ENCODE results near the gene SGCD. TPM values are rescaled to one million over a fixed set of nuclear protein-coding genes. Genes with fewer than 3 reads are reported as not detected.

The SGCD gene
- total and polyA plus RNA-seq, 2 of the 4 experiments (the other 2 are of a cell fraction) = 5.8 to 10.6 TPM

GRCh38 chr5:156340893-156341292, 13.9 kb downstream of the SGCD start:
- dilution Hi-C loops (cut with HindIII; ENCODE audit: low sequenced_read_pairs, unreplicated experiment) = no loop called here
- no peak overlapping the region; the same call in 1 of the 2 replicates for H3K18ac ChIP-seq (ENCODE audit: low read depth, low read length)
- POLR2A ChIA-PET (ENCODE audit: unreplicated experiment) = no interaction called here
- in situ Hi-C loops (cut with MboI; ENCODE audit: low sequenced_read_pairs) = no loop called here
- no peak overlapping the region for H3K27ac ChIP-seq (ENCODE audit: insufficient read depth, low read length)
- H2AK5ac ChIP-seq (ENCODE audit: low read depth, low read length) = no peak overlapping the region
- no peaks in the 10 kb centered on the region for H3K27me3 ChIP-seq (ENCODE audit: control insufficient read depth, insufficient read depth, low read length)
- H2AFZ ChIP-seq (replicated peaks; ENCODE audit: low read length, poor library complexity) = no peak overlapping the region
- WGBS, 2 experiments (ENCODE audit: extremely low coverage in 2 of 2, insufficient read length in 1 of 2) = no CpG with 5 or more reads among the region's 1 CpG
- no peak overlapping the region for H3K4me2 ChIP-seq (ENCODE audit: low read depth, low read length)
- no peak overlapping the region for H2AK9ac ChIP-seq (replicated peaks; ENCODE audit: low read depth, low read length, poor library complexity)
- no peak overlapping the region for H3K4me3 ChIP-seq (ENCODE audit: insufficient read depth, low read depth, low read length)
- BruUV-seq (replicated peaks) = no TSS peak
- H4K91ac ChIP-seq (ENCODE audit: insufficient read depth, low read depth, low read length) = peak overlapping the region; percentile 51; the same call in 1 of the 2 replicates
- no peak overlapping the region for H2BK15ac ChIP-seq (ENCODE audit: low read depth, low read length)
- H4K5ac ChIP-seq (ENCODE audit: low read depth, low read length) = 0 out of 2 replicates have a peak overlapping the region, but pooled peaks have one; percentile 54
- H2BK5ac ChIP-seq (ENCODE audit: low read depth, low read length, poor library complexity, severe bottlenecking) = no peak overlapping the region
- no peak for ATAC-seq (ENCODE audit: low read depth)
- intact Hi-C loops (cut with micrococcal nuclease) = no loop called here
- no peak overlapping the region for H3K23ac ChIP-seq (ENCODE audit: low read depth, low read length)
- CTCF ChIA-PET = no interaction called here
- H3K4ac ChIP-seq (ENCODE audit: low read depth, low read length) = no peak overlapping the region
- H3K79me1 ChIP-seq (ENCODE audit: low read depth in 1 of 2, low read length in 2 of 2) = peaks cover 0 to 11% of the 10 kb centered on the region in 2 experiments; a peak in 1 of 4 replicates
- no peak for DNase-seq
- no peak overlapping the region for H2BK120ac ChIP-seq (ENCODE audit: low read depth, low read length)
- TF ChIP-seq FOS (IDR thresholded peaks at IDR 0.05; ENCODE audit: low read depth, low read length) = no peak
- TF ChIP-seq ELK1 (IDR thresholded peaks at IDR 0.05; ENCODE audit: borderline replicate concordance, low read depth, low read length) = no peak
- no peak for TF ChIP-seq NFE2L2 (IDR thresholded peaks at IDR 0.05; ENCODE audit: low read depth, low read length)
- no peak for TF ChIP-seq RAD21 (IDR thresholded peaks at IDR 0.05; ENCODE audit: low read length)
- TF ChIP-seq BHLHE40 (IDR thresholded peaks at IDR 0.05; ENCODE audit: low read depth, low read length) = no peak
- no peak for TF ChIP-seq USF2 (IDR thresholded peaks at IDR 0.05; ENCODE audit: low read depth, low read length)
- H3K14ac ChIP-seq (replicated peaks; ENCODE audit: low read depth, low read length) = no peak overlapping the region
- H4K8ac ChIP-seq (ENCODE audit: low read depth in 2 of 2, low read length in 2 of 2) = no peak overlapping the region
- H3K4me1 ChIP-seq (ENCODE audit: control insufficient read depth, insufficient read depth, low read length) = peaks cover 4% of the 10 kb centered on the region
- no peak overlapping the region; the same call in 1 of the 2 replicates for H2BK20ac ChIP-seq (ENCODE audit: low read depth, low read length)
- H3K9me3 ChIP-seq (ENCODE audit: control insufficient read depth, insufficient read depth, low read length) = no peaks in the 10 kb centered on the region
- no peak overlapping the region for H3K56ac ChIP-seq (ENCODE audit: extremely low read depth, insufficient read depth, low read length)
- peaks cover 7% of the 10 kb centered on the region; the same call in 1 of the 2 replicates for H3K9me1 ChIP-seq (ENCODE audit: insufficient read depth, low read length)
- no peaks in the 10 kb centered on the region for H4K20me1 ChIP-seq (ENCODE audit: insufficient read depth, low read length)
- no peak overlapping the region for H3K9ac ChIP-seq (ENCODE audit: low read depth, low read length)
- H3K36me3 ChIP-seq (ENCODE audit: control insufficient read depth, insufficient read depth, low read length) = peaks cover 10% of the 10 kb centered on the region

Measured in IMR-90 (cell line).